Cerebellar nuclear complex (tissue), 1 donor: Measurements from ENCODE around the gene TEAD3.

ENCODE experiments used
- DNase-seq, 2 experiments: peaks; one replicate each; lab custom pipeline; 2025; lab: John Stamatoyannopoulos, UW

TEAD3 gene

GRCh38 chr6:35492258-35492973, 4.5 kb downstream of the TEAD3 start:
- DNase-seq, result no peak

GRCh38 chr6:35491558-35492257, 5.2 kb downstream of the TEAD3 start:
- DNase-seq, result no peak

GRCh38 chr6:35490821-35491557, 5.9 kb downstream of the TEAD3 start:
- DNase-seq, result no peak

GRCh38 chr6:35489995-35490791, 6.7 kb downstream of the TEAD3 start:
- DNase-seq, result no peak

GRCh38 chr6:35489066-35489465, 7.8 kb downstream of the TEAD3 start:
- DNase-seq, result no peak

GRCh38 chr6:35488517-35488862, 8.4 kb downstream of the TEAD3 start:
- DNase-seq, result no peak

GRCh38 chr6:35487658-35488516, 9.0 kb downstream of the TEAD3 start:
- DNase-seq, result no peak

- no peak for DNase-seq
Measured at GRCh38 chr6:35486005-35486925, 10.6 kb downstream of the TEAD3 start.

GRCh38 chr6:35485402-35485877, 11.4 kb downstream of the TEAD3 start:
- DNase-seq, result no peak

GRCh38 chr6:35484921-35485392, 11.9 kb downstream of the TEAD3 start:
- DNase-seq, result no peak

GRCh38 chr6:35483893-35484645, 12.8 kb downstream of the TEAD3 start:
- no peak for DNase-seq

GRCh38 chr6:35483490-35483889, 13.4 kb downstream of the TEAD3 start:
- no peak for DNase-seq

- DNase-seq, result no peak
Measured at GRCh38 chr6:35483062-35483461, 13.8 kb downstream of the TEAD3 start.

- DNase-seq, result no peak
Measured at GRCh38 chr6:35481226-35481625, 15.7 kb downstream of the TEAD3 start.

- no peak for DNase-seq
Measured at GRCh38 chr6:35480176-35480575, 16.7 kb downstream of the TEAD3 start.

- DNase-seq, result no peak
Measured at GRCh38 chr6:35478259-35478658, 18.6 kb downstream of the TEAD3 start.

GRCh38 chr6:35477551-35478179, 19.2 kb downstream of the TEAD3 start:
- DNase-seq, result no peak

GRCh38 chr6:35477028-35477427, 19.9 kb downstream of the TEAD3 start:
- DNase-seq, result no peak

GRCh38 chr6:35476004-35476403, 20.9 kb downstream of the TEAD3 start:
- DNase-seq, result no peak
